HL-60 (cell line): Measurements from ENCODE around the gene PSMB7.

ENCODE experiments used
- CTCF ChIP-seq: IDR thresholded peaks from one replicate; pipeline ENCODE4 v1.5.1; 2011; ENCODE audit warnings: low read length, control low read depth, inconsistent platforms; ENCODE audit not compliant: insufficient read depth
- GABPA ChIP-seq: IDR thresholded peaks from 2 replicates; pipeline ENCODE4 v1.6.1; 2012; ENCODE audit warnings: low read depth
- POLR2AphosphoS5 ChIP-seq: IDR thresholded peaks from 2 replicates; pipeline ENCODE4 v1.6.1; 2012; ENCODE audit warnings: low read depth
- REST ChIP-seq: IDR thresholded peaks from 2 replicates; pipeline ENCODE4 v1.6.1; 2012; ENCODE audit warnings: low read depth; ENCODE audit not compliant: insufficient replicate concordance

DNA sequence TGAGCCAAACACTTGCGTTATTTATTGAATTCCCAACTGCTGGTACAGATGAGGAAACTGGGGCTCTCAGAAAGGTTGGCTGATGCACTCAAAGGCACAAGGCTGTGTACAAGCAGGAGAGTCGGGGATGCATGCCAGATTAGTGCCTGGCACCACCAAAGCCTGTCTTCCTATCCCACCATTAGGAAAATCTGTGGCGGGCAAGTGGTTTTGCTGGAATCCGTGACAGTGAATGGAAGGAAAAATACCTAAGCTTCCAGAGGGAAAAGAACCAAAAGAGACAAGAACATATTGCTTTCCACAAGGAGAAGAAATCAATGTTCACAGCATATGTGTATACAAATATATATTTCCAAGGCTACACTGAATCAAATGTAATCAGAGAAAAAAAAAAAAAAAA, 51.1 kb downstream of the PSMB7 start:
- TF ChIP-seq REST (no peak), CTCF (no peak), POLR2AphosphoS5 (no peak), GABPA (no peak)
